AG09319 (cell line): ENCODE data around the gene CYP27B1.
"Not testable (repeated sequence)": the region's sequence is repeated elsewhere in the genome, so short reads cannot be mapped to it uniquely, and the experiment has no call there.

Source experiments
- DNase-seq: peaks from one replicate; pipeline ENCODE4 v3.0.0-alpha.2; 2010; ENCODE audit warnings: low read depth; ENCODE audit errors: extremely low read depth
- CTCF ChIP-seq: IDR thresholded peaks from 2 replicates; pipeline ENCODE4 v1.5.1; 2011; ENCODE audit warnings: low read depth, mild to moderate bottlenecking, inconsistent platforms, low read length, moderate library complexity

CYP27B1 gene

DNA sequence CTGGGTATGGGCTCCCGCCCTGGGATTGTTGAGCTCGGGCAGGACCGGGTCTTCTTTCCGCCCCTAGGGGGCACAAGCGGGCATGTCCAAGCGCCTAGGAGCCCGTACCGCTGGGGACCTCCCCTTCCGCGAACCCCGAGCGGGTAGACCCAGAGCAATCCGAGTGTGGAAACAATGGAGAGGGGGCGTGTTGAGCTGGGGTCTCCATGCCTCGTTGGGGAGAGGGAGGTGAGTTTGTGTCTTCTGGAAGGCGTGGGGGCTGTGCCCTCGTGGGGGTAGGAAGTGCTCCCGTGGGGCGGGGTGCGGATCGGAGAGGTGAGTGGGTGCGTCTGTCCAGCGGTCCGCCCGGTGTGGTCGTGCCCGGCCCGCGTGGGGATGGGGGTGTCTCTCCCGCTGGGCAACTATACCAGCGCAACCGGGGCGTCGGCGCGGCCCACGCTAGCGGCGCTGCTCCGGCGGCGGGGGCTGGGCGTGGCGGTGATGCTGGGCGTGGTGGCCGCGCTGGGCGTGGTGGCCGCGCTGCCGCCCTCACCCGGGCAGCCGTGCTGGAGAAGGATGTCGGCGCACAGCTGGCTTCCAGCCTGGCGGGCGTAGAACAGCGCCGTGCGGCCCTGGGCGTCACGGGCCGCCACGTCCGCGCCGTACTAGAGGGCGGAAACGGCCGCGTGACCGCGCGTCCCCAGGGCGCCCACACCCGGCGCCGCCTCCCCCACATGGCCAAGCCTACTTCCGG lies 40.6 kb downstream of the CYP27B1 start:
- peak; percentile 55 for DNase-seq
- TF ChIP-seq CTCF, result peak; percentile 94

- no peak for DNase-seq
- no peak for TF ChIP-seq CTCF
These were observed 41.1 kb downstream of the CYP27B1 start for GRCh38 chr12:57725851-57726150.

DNA sequence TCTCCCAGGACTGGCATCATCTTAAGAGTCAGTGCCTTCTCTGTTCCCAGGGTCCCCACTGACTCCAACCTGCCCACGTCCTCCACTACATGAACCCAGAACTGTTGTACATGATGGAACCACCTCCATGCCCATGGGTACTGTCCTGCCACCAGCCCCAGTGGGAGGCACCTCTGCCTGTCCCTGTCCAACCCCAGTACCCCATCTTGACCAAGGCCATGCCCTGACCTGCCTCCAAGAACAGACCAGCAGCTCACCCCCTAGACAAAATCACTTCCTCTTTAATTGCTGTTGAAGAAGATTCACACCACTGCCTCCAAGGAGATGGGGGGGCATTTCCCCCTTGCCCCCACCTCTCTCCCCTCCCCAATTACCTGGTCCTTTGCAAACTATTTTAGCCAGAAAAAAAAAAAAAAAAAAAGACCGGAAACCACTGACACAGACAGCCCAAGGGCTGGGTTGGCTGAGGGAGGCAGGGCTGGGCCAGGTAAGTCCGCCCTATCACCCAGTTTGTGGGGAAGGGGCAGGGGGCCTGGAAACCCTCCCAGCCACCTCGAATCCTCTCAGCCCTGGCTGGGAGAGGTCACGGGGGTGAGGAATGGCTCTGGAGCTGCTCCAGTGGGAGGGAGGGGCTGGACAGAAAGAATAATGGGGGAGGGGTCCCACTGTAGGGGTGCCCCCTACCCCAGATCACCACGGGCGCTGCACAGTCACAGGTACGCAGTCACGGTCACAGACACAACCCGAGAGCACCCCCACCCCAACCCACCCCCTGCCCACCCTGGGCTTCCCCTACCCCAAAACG lies 41.7 kb downstream of the CYP27B1 start:
- no peak for DNase-seq
- no peak for TF ChIP-seq CTCF

GRCh38 chr12:57724003-57724935 lies 42.6 kb downstream of the CYP27B1 start:
- DNase-seq, result no peak
- TF ChIP-seq CTCF, result no peak

GRCh38 chr12:57723630-57723962 lies 43.3 kb downstream of the CYP27B1 start:
- no peak for DNase-seq
- TF ChIP-seq CTCF, result no peak

GRCh38 chr12:57722716-57723629 lies 43.9 kb downstream of the CYP27B1 start:
- TF ChIP-seq CTCF, result no peak
- no peak for DNase-seq

- not testable (repeated sequence) for DNase-seq
These were observed 44.9 kb downstream of the CYP27B1 start for GRCh38 chr12:57721846-57722608.
